IMR-90 (cell line): ENCODE measurements around the gene ABCA8. TPM values are rescaled to one million over a fixed set of nuclear protein-coding genes. Genes with fewer than 3 reads are reported as not detected.

Source experiments
- ATAC-seq: fragments of 200-7000 bp; cut with Tn5 transposase; 2 replicates; pipeline ENCODE4 v1.9.1; 2020; ENCODE audit warnings: low read depth, mild to moderate bottlenecking, moderate library complexity
- BruUV-seq: library from RNA; stranded (reverse); fragments of 400-500 nt; replicated peaks from 2 replicates; lab custom pipeline; 2021; lab: Mats Ljungman, UMichigan
- CTCF ChIA-PET: fragments of 300-600 bp; formaldehyde crosslinking; extraction: SDS; loops from one replicate; lab custom pipeline; 2021; ENCODE audit warnings: antibody characterized with exemption; lab: Yijun Ruan, JAX
- POLR2A ChIA-PET: fragments of 300-600 bp; sonication (Branson Sonifier 250); formaldehyde crosslinking; loops from one replicate; lab custom pipeline; 2022; ENCODE audit warnings: antibody characterized with exemption; ENCODE audit not compliant: unreplicated experiment; lab: Charles Lee
- DNase-seq: peaks from one replicate; pipeline ENCODE4 v3.0.0; 2013
- H2AFZ ChIP-seq: replicated peaks from 2 replicates; pipeline ENCODE3; 2013; ENCODE audit warnings: low read length, mild to moderate bottlenecking; ENCODE audit not compliant: poor library complexity
- H2AK5ac ChIP-seq: 2 replicates; pipeline ENCODE4 v1.6.1; 2013; ENCODE audit warnings: low read depth, low read length, inconsistent platforms
- H2AK9ac ChIP-seq: replicated peaks from 2 replicates; pipeline ENCODE3; 2013; ENCODE audit warnings: mild to moderate bottlenecking, low read depth, low read length, moderate library complexity; ENCODE audit not compliant: poor library complexity
- H2BK120ac ChIP-seq: 2 replicates; pipeline ENCODE4 v1.6.1; 2013; ENCODE audit warnings: low read depth, low read length, inconsistent platforms
- H2BK15ac ChIP-seq: 3 replicates; pipeline ENCODE4 v1.6.1; 2013; ENCODE audit warnings: low read depth, low read length, inconsistent platforms
- H2BK20ac ChIP-seq: 2 replicates; pipeline ENCODE4 v1.6.1; 2013; ENCODE audit warnings: low read depth, mild to moderate bottlenecking, inconsistent platforms, low read length, moderate library complexity
- H2BK5ac ChIP-seq: 2 replicates; pipeline ENCODE4 v1.6.1; 2013; ENCODE audit warnings: mild to moderate bottlenecking, low read depth, low read length, inconsistent platforms; ENCODE audit not compliant: poor library complexity, severe bottlenecking
- H3K14ac ChIP-seq: replicated peaks from 2 replicates; pipeline ENCODE4 v1.6.1; 2013; ENCODE audit warnings: low read depth, low read length, inconsistent platforms
- H3K18ac ChIP-seq: 2 replicates; pipeline ENCODE4 v1.6.1; 2013; ENCODE audit warnings: low read depth, low read length, control low read depth
- H3K23ac ChIP-seq: 2 replicates; pipeline ENCODE4 v1.6.1; 2013; ENCODE audit warnings: low read depth, low read length, inconsistent platforms
- H3K27ac ChIP-seq: 2 replicates; pipeline ENCODE4 v1.5.1; 2013; ENCODE audit warnings: mild to moderate bottlenecking, control low read depth, low read length; ENCODE audit not compliant: insufficient read depth
- H3K27me3 ChIP-seq: 2 replicates; pipeline ENCODE4 v1.6.1; 2013; ENCODE audit warnings: low read length; ENCODE audit not compliant: control insufficient read depth, insufficient read depth
- H3K36me3 ChIP-seq: 2 replicates; pipeline ENCODE4 v1.6.1; 2013; ENCODE audit warnings: low read length, mixed read lengths; ENCODE audit not compliant: control insufficient read depth, insufficient read depth
- H3K4ac ChIP-seq: 2 replicates; pipeline ENCODE4 v1.6.1; 2013; ENCODE audit warnings: low read depth, low read length, inconsistent platforms
- H3K4me1 ChIP-seq: 2 replicates; pipeline ENCODE4 v1.6.1; 2013; ENCODE audit warnings: low read length, mixed read lengths; ENCODE audit not compliant: control insufficient read depth, insufficient read depth
- H3K4me2 ChIP-seq: 2 replicates; pipeline ENCODE4 v1.6.1; 2013; ENCODE audit warnings: low read depth, mild to moderate bottlenecking, control low read depth, low read length, moderate library complexity
- H3K4me3 ChIP-seq: 2 replicates; pipeline ENCODE4 v1.5.1; 2013; ENCODE audit warnings: low read depth, mild to moderate bottlenecking, control low read depth, low read length, moderate library complexity; ENCODE audit not compliant: insufficient read depth
- H3K56ac ChIP-seq: 2 replicates; pipeline ENCODE4 v1.6.1; 2013; ENCODE audit warnings: low read length, inconsistent platforms; ENCODE audit not compliant: insufficient read depth; ENCODE audit errors: extremely low read depth
- H3K79me1 ChIP-seq, 2 experiments: 2 replicates each; pipeline ENCODE4 v1.6.1; 2013; ENCODE audit warnings: low read length in 2 of 2, inconsistent platforms in 1 of 2, low read depth in 1 of 2
- H3K9ac ChIP-seq: 2 replicates; pipeline ENCODE4 v1.6.1; 2013; ENCODE audit warnings: low read depth, low read length, control low read depth
- H3K9me1 ChIP-seq: 2 replicates; pipeline ENCODE4 v1.6.1; 2013; ENCODE audit warnings: low read length, inconsistent platforms; ENCODE audit not compliant: insufficient read depth
- H3K9me3 ChIP-seq: 2 replicates; pipeline ENCODE4 v1.6.1; 2013; ENCODE audit warnings: low read length; ENCODE audit not compliant: control insufficient read depth, insufficient read depth
- H4K20me1 ChIP-seq: 2 replicates; pipeline ENCODE4 v1.6.1; 2013; ENCODE audit warnings: low read length, inconsistent platforms; ENCODE audit not compliant: insufficient read depth
- H4K5ac ChIP-seq: 2 replicates; pipeline ENCODE4 v1.6.1; 2013; ENCODE audit warnings: mild to moderate bottlenecking, low read depth, low read length, control low read depth
- H4K8ac ChIP-seq, 2 experiments: 2 replicates each; pipeline ENCODE4 v1.6.1; 2013; ENCODE audit warnings: low read depth in 2 of 2, low read length in 2 of 2, control low read depth in 1 of 2, inconsistent platforms in 1 of 2
- H4K91ac ChIP-seq: 2 replicates; pipeline ENCODE4 v1.6.1; 2013; ENCODE audit warnings: low read depth, low read length, inconsistent platforms; ENCODE audit not compliant: insufficient read depth
- ELK1 ChIP-seq: fragments of 150-350 bp; IDR thresholded peaks from 2 replicates; pipeline ENCODE4 v1.6.1; 2016; ENCODE audit warnings: low read depth, mild to moderate bottlenecking, low read length, moderate library complexity, borderline replicate concordance
- WGBS, 2 experiments: methylation state at CpG; one replicate each; pipeline versions ENCODE4 v1.1.5 to v1.1.7; 2013; ENCODE audit warnings: missing lambda C conversion rate in 2 of 2; ENCODE audit not compliant: insufficient read length in 1 of 2; ENCODE audit errors: extremely low coverage in 2 of 2; 5-methylcytosine and 5-hydroxymethylcytosine counted together
- dilution Hi-C: fragments of 300-500 bp; cut with HindIII; formaldehyde crosslinking; loops from one replicate; pipeline ENCODE4 v1.14.3; 2018; ENCODE audit warnings: low sequenced_read_pairs; ENCODE audit not compliant: unreplicated experiment
- in situ Hi-C: fragments of 300-500 bp; cut with MboI; formaldehyde crosslinking; loops from 3 replicates; pipeline ENCODE4 v1.14.3; 2019; ENCODE audit warnings: low sequenced_read_pairs, inconsistent platforms, mixed read lengths
- intact Hi-C: fragments of 100-400 bp; cut with micrococcal nuclease; formaldehyde crosslinking; loops from 2 replicates; pipeline ENCODE4 v1.10.0; 2022
- polyA plus RNA-seq, 3 experiments: library from polyadenylated mRNA; depleted of rRNA; stranded (reverse); fragments of >200 nt; gene quantifications; 2 replicates each; pipeline ENCODE4 v1.2.3, GENCODE V29; 2012; ENCODE audit warnings: low replicate concordance in 1 of 3
- total RNA-seq: library from RNA; depleted of rRNA; stranded (reverse); fragments of >200 nt; gene quantifications from 2 replicates; pipeline ENCODE4 v1.2.3, GENCODE V29; 2012

Gene ABCA8
- total and polyA plus RNA-seq, 2 of the 4 experiments (the other 2 are of a cell fraction), result 1.8 TPM

DNA sequence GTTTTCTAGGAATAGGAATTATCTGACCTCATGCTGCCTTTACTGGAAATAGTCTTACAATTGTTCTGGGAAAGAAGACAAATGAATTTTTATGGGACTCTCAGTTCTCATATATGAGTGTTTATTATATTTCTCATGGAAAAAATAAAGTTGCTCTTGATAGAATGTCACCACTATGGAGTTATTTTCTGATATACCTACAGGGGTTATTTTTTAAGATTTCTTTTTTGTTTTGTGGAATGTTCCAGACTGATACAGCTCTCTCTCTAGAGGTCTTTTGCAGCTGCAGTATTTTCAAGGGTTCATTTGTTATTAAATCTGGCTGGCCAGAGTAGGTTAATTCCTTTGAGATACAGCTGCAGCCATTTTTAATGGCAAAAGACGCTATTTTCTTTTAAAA, 100.7 kb downstream of the ABCA8 start:
- CTCF ChIA-PET, result no interaction called here
- no CpG with 5 or more reads among the region's 1 CpG for WGBS, 2 experiments

More for the DNA sequence above, 100.7 kb downstream of the ABCA8 start:
- dilution Hi-C loops (no loop called here), in situ Hi-C loops (no loop called here), intact Hi-C loops (no loop called here)
- no peak overlapping the region for H3K9ac ChIP-seq
- H3K56ac ChIP-seq, result no peak overlapping the region
- no peaks in the 10 kb centered on the region for H3K9me3 ChIP-seq
- H3K4me3 ChIP-seq, result no peak overlapping the region
- H3K4me1 ChIP-seq, result no peaks in the 10 kb centered on the region
- H3K14ac ChIP-seq, result no peak overlapping the region
- H2BK5ac ChIP-seq, result no peak overlapping the region
- no peak overlapping the region for H2AK9ac ChIP-seq
- no peaks in the 10 kb centered on the region for H3K9me1 ChIP-seq
- H3K79me1 ChIP-seq, result no peaks in the 10 kb centered on the region
- no peaks in the 10 kb centered on the region for H4K20me1 ChIP-seq
- no peak overlapping the region for H3K23ac ChIP-seq
- H4K5ac ChIP-seq, result no peak overlapping the region
- H2BK120ac ChIP-seq, result no peak overlapping the region
- no peak overlapping the region for H2BK15ac ChIP-seq
- no TSS peak for BruUV-seq
- H4K91ac ChIP-seq, result no peak overlapping the region
- H2BK20ac ChIP-seq, result no peak overlapping the region
- no peak overlapping the region for H2AFZ ChIP-seq
- POLR2A ChIA-PET, result no interaction called here
- no peak for ATAC-seq
- no peaks in the 10 kb centered on the region for H3K27me3 ChIP-seq
- H3K18ac ChIP-seq, result no peak overlapping the region
- no peak overlapping the region for H3K27ac ChIP-seq
- H3K36me3 ChIP-seq, result no peaks in the 10 kb centered on the region
- no peak overlapping the region for H3K4me2 ChIP-seq
- no peak overlapping the region for H2AK5ac ChIP-seq
- no peak for DNase-seq
- no peak for TF ChIP-seq ELK1
- no peak overlapping the region for H3K4ac ChIP-seq
- no peak overlapping the region for H4K8ac ChIP-seq
